OCI-LY7 (cell line): Measurements from ENCODE around the gene CANT1. TPM values are rescaled to one million over a fixed set of nuclear protein-coding genes. Genes with fewer than 3 reads are reported as not detected.

ENCODE experiments used
- BruUV-seq: library from RNA; stranded (reverse); fragments of 400-500 nt; replicated peaks from 2 replicates; lab custom pipeline; 2021; lab: Mats Ljungman, UMichigan
- CTCF ChIA-PET: fragments of 300-600 bp; sonication (Branson Sonifier 250); formaldehyde crosslinking; loops from one replicate; lab custom pipeline; 2022; ENCODE audit warnings: antibody characterized with exemption; ENCODE audit not compliant: unreplicated experiment; lab: Charles Lee
- POLR2A ChIA-PET: fragments of 300-600 bp; sonication (Branson Sonifier 250); formaldehyde crosslinking; loops from one replicate; lab custom pipeline; 2022; ENCODE audit warnings: antibody characterized with exemption; lab: Charles Lee
- DNase-seq: peaks from one replicate; pipeline ENCODE4 v3.0.0-alpha.2; 2015; ENCODE audit warnings: low spot score
- H2AFZ ChIP-seq: fragments of 200-600 bp; sonication (generic), shearing (Covaris generic); 2 replicates; pipeline ENCODE4 v1.6.1; 2014; ENCODE audit warnings: mild to moderate bottlenecking, antibody characterized with exemption, low read length, moderate library complexity
- H3K27ac ChIP-seq: fragments of 200-600 bp; sonication (generic); 2 replicates; pipeline ENCODE4 v1.5.1; 2014; ENCODE audit warnings: mixed run types, low read depth, mild to moderate bottlenecking, moderate library complexity, low read length, inconsistent platforms; ENCODE audit not compliant: poor library complexity, severe bottlenecking
- H3K36me3 ChIP-seq: fragments of 200-600 bp; sonication (generic); 2 replicates; pipeline ENCODE4 v1.6.1; 2014; ENCODE audit warnings: mild to moderate bottlenecking, antibody characterized with exemption, low read length, moderate library complexity, mixed read lengths; ENCODE audit not compliant: insufficient read depth
- H3K4me1 ChIP-seq: fragments of 200-600 bp; sonication (generic); 2 replicates; pipeline ENCODE4 v1.5.1; 2014; ENCODE audit warnings: mild to moderate bottlenecking, low read length; ENCODE audit not compliant: insufficient read depth, poor library complexity, severe bottlenecking
- H3K4me2 ChIP-seq: fragments of 200-600 bp; sonication (generic); 2 replicates; pipeline ENCODE4 v1.6.1; 2014; ENCODE audit warnings: mild to moderate bottlenecking, low read length
- H3K4me3 ChIP-seq: fragments of 200-600 bp; sonication (generic); 2 replicates; pipeline ENCODE4 v1.5.1; 2014; ENCODE audit warnings: mild to moderate bottlenecking, low read depth, low read length; ENCODE audit not compliant: poor library complexity, severe bottlenecking
- H3K79me2 ChIP-seq: fragments of 200-600 bp; sonication (generic); 2 replicates; pipeline ENCODE4 v1.6.1; 2016; ENCODE audit warnings: low read depth, mild to moderate bottlenecking, low read length, moderate library complexity, mixed read lengths; ENCODE audit not compliant: insufficient read depth
- H3K9me2 ChIP-seq: fragments of 200-600 bp; sonication (generic); 2 replicates; pipeline ENCODE4 v1.6.1; 2016; ENCODE audit warnings: mild to moderate bottlenecking, low read length, mixed read lengths; ENCODE audit not compliant: insufficient read depth
- H3K9me3 ChIP-seq: fragments of 200-600 bp; sonication (generic); 2 replicates; pipeline ENCODE4 v1.6.1; 2014; ENCODE audit warnings: mild to moderate bottlenecking, mixed run types, low read length, mixed read lengths
- H4K20me1 ChIP-seq: fragments of 200-600 bp; sonication (generic); 2 replicates; pipeline ENCODE4 v1.6.1; 2014; ENCODE audit warnings: mild to moderate bottlenecking, antibody characterized with exemption, low read length, moderate library complexity, mixed read lengths; ENCODE audit not compliant: insufficient read depth
- EZH2phosphoT487 ChIP-seq: fragments of 200-600 bp; sonication (generic); IDR thresholded peaks from 2 replicates; pipeline ENCODE4 v1.6.1; 2018; ENCODE audit warnings: low read depth, borderline replicate concordance, mild to moderate bottlenecking, mixed run types, antibody characterized with exemption, low read length, moderate library complexity, mixed read lengths
- intact Hi-C: fragments of 100-400 bp; cut with micrococcal nuclease; formaldehyde crosslinking; loops from one replicate; pipeline ENCODE4 v1.10.0; 2022; ENCODE audit not compliant: unreplicated experiment
- total RNA-seq, 2 experiments: library from RNA; depleted of rRNA in 1 of 2; stranded (reverse); fragments of >200 nt in 1 of 2; shearing (Covaris generic) in 1 of 2; gene quantifications; 2 replicates each; pipeline ENCODE4 v1.2.3, GENCODE V29; 2014 to 2022
- TF ChIP-seq, protein P1 (sequence below): fragments of 200-600 bp; sonication (generic); conservative IDR thresholded peaks from 2 replicates; pipeline ENCODE4 v1.5.1; 2014; ENCODE audit warnings: mild to moderate bottlenecking, antibody characterized with exemption, low read length, moderate library complexity, mixed read lengths

CANT1 gene
- total RNA-seq, 2 experiments from 2014 or later = 37.2 to 60.5 TPM

GRCh38 chr17:79023886-79024771, 14.6 kb upstream of the CANT1 start, which contains the start of gene C1QTNF1:
Gene C1QTNF1 (plus strand): TSS chr17:79024169. CDS start chr17:79043969, 19,800 bp downstream.
- Histone ChIP-seq H3K4me2 (no peak within 1 kb of the TSS), H2AFZ (no peak within 1 kb of the TSS), H3K36me3 (no peaks in the 10 kb centered on the region), H3K27ac (no peak within 1 kb of the TSS), H4K20me1 (no peaks in the 10 kb centered on the region), H3K9me3 (no peaks in the 10 kb centered on the region), H3K79me2 (no peaks in the 10 kb centered on the region), H3K9me2 (no peaks in the 10 kb centered on the region), H3K4me1 (no peaks in the 10 kb centered on the region), H3K4me3 (no peak within 1 kb of the TSS)
- intact Hi-C loops = no loop called here
- no peak for TF ChIP-seq EZH2phosphoT487
- TF ChIP-seq, protein P1, sequence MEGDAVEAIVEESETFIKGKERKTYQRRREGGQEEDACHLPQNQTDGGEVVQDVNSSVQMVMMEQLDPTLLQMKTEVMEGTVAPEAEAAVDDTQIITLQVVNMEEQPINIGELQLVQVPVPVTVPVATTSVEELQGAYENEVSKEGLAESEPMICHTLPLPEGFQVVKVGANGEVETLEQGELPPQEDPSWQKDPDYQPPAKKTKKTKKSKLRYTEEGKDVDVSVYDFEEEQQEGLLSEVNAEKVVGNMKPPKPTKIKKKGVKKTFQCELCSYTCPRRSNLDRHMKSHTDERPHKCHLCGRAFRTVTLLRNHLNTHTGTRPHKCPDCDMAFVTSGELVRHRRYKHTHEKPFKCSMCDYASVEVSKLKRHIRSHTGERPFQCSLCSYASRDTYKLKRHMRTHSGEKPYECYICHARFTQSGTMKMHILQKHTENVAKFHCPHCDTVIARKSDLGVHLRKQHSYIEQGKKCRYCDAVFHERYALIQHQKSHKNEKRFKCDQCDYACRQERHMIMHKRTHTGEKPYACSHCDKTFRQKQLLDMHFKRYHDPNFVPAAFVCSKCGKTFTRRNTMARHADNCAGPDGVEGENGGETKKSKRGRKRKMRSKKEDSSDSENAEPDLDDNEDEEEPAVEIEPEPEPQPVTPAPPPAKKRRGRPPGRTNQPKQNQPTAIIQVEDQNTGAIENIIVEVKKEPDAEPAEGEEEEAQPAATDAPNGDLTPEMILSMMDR = no peak
- POLR2A ChIA-PET = no interaction called here
- no peak for DNase-seq
- CTCF ChIA-PET = no interaction called here
- no TSS peak for BruUV-seq

- DNase-seq = no peak
- POLR2A ChIA-PET = no interaction called here
- no peaks in the 10 kb centered on the region for H3K79me2 ChIP-seq
- no peak for TF ChIP-seq EZH2phosphoT487
- TF ChIP-seq, protein P1 = no peak
- no peaks in the 10 kb centered on the region for H3K4me1 ChIP-seq
- no peaks in the 10 kb centered on the region for H3K9me2 ChIP-seq
- H3K4me3 ChIP-seq = no peak overlapping the region
- no peaks in the 10 kb centered on the region for H3K9me3 ChIP-seq
- H2AFZ ChIP-seq = no peak overlapping the region
- CTCF ChIA-PET = no interaction called here
- H3K4me2 ChIP-seq = no peak overlapping the region
- H4K20me1 ChIP-seq = no peaks in the 10 kb centered on the region
- H3K36me3 ChIP-seq = no peaks in the 10 kb centered on the region
- intact Hi-C loops = no loop called here
- H3K27ac ChIP-seq = no peak overlapping the region
- no TSS peak for BruUV-seq
Measured at GRCh38 chr17:79023180-79023705, 13.7 kb upstream of the CANT1 start.
